Measurements from ENCODE around the gene AFTPH.

AFTPH gene

DNA sequence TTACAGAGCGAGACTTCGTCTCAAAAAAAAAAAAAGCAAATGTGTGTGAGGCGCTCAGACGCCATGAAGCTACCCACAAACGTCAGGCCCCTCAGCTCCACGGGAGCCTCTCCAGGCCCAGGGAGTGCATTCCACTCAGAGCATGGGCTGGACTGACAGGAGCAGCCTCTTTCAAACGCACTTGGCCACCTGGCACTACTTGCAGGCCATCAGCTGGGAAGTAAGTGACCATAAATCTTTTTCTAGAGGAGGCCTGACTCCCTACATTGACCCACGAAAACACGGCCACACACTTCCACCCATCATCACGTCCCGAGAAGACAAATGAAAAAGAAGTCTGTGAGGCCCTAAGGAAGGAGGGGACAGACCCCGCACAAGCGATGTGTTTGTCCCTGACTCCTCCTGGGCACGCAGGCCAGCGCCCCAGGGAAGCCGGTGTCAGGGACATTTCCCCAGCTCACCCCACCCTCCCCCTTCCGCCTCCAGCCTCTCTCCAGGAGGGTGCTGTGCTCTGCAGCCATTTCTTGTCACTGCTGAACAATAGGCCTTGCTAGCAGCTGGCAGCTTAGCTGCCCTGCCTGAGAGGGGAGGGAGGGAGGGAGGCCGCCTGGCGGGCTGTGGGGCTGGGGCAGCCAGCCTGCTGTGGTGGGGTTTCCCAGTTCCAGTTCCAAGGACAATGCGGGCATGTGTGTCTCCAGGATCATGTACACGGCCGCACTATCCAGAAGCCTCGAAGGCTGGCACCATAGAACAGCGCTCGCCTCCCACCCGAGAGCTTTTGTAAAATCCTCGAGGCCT, 103.0 kb downstream of the AFTPH start:
- H3K4me1 ChIP-seq (ENCODE audit: low read length) = no peaks in the 10 kb centered on the region
- H3K4me3 ChIP-seq (ENCODE audit: low read length) = no peak overlapping the region
- TF ChIP-seq EZH2 (optimal IDR thresholded peaks at IDR 0.05; ENCODE audit: low read depth, low read length) (no peak), EZH2phosphoT487 (IDR thresholded peaks at IDR 0.05; ENCODE audit: low read length) (no peak)
- TF ChIP-seq, protein P1, sequence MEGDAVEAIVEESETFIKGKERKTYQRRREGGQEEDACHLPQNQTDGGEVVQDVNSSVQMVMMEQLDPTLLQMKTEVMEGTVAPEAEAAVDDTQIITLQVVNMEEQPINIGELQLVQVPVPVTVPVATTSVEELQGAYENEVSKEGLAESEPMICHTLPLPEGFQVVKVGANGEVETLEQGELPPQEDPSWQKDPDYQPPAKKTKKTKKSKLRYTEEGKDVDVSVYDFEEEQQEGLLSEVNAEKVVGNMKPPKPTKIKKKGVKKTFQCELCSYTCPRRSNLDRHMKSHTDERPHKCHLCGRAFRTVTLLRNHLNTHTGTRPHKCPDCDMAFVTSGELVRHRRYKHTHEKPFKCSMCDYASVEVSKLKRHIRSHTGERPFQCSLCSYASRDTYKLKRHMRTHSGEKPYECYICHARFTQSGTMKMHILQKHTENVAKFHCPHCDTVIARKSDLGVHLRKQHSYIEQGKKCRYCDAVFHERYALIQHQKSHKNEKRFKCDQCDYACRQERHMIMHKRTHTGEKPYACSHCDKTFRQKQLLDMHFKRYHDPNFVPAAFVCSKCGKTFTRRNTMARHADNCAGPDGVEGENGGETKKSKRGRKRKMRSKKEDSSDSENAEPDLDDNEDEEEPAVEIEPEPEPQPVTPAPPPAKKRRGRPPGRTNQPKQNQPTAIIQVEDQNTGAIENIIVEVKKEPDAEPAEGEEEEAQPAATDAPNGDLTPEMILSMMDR (IDR thresholded peaks at IDR 0.05; ENCODE audit: low read length) = no peak
- H3K36me3 ChIP-seq (replicated peaks; ENCODE audit: insufficient read depth, low read length) = no peaks in the 10 kb centered on the region
- no peaks in the 10 kb centered on the region; the same call in 1 of the 2 replicates for H3F3A ChIP-seq (ENCODE audit: insufficient read depth, low read length)
- H3K27me3 ChIP-seq (replicated peaks; ENCODE audit: insufficient read depth, low read length) = no peaks in the 10 kb centered on the region
- no peaks in the 10 kb centered on the region for H3K9me3 ChIP-seq (replicated peaks; ENCODE audit: insufficient read depth, low read length)
- H3K9me2 ChIP-seq (replicated peaks; ENCODE audit: insufficient read depth, low read length) = no peaks in the 10 kb centered on the region
- H3K79me2 ChIP-seq (ENCODE audit: low read length) = peaks cover 16% of the 10 kb centered on the region
- no peak overlapping the region for H3K27ac ChIP-seq (ENCODE audit: low read length)
- H3K4me2 ChIP-seq (ENCODE audit: low read depth, low read length) = no peak overlapping the region
- H3K9ac ChIP-seq (ENCODE audit: low read length) = no peak overlapping the region
- H2AFZ ChIP-seq (ENCODE audit: low read length) = no peak overlapping the region
- no peak for DNase-seq
- no peaks in the 10 kb centered on the region for H4K20me1 ChIP-seq (ENCODE audit: insufficient read depth, low read length)

DNA sequence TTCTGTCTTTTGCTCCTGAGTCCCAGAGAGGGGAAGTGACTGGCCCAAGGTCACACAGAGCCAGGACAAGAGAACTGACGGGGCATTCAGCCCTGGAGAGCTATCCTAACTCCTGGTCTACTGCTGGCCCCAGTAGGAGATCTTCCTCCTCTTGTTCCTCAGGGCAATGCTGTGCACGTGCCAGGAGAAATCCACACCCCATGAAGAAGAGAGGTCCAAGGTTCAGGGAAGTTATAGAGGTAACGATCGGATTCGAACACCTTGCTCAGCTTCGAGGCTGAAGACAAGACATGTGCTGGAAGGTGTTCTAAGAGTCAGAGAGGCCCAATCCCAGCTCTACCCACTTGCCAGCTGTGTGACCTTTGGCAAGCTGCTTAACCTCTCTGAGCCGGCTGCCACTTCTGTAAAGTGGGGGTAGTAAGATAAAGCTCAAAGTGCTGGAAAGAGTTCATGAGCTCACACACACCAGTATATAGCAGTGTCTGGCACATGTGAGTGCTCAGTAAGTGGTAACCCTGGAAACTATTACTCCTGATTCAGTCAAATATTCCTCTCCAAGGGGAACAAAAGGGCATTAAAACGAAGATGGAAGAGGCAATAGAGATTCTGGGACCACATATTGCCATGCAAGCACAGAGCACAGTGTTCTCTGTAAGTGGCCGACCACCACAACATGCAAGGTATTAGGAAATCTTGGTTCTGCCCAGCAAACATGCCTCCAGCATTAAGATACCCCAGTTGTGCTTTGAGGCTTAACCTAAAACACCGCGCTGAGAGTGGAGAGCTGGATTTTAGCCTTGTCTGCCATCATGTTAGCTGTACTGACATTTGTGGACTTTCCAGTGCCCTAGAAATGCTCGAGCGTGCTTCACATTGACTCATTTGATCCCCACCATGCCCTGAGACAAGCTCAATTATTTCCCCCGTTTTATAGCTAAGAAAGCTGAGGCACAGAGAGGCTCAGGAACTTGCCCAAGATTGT, 104.0 kb downstream of the AFTPH start:
- Histone ChIP-seq H3K4me2 (ENCODE audit: low read depth, low read length) (no peak overlapping the region), H3K9me3 (replicated peaks; ENCODE audit: insufficient read depth, low read length) (no peaks in the 10 kb centered on the region), H3K4me3 (ENCODE audit: low read length) (no peak overlapping the region), H2AFZ (ENCODE audit: low read length) (no peak overlapping the region), H4K20me1 (ENCODE audit: insufficient read depth, low read length) (no peaks in the 10 kb centered on the region), H3K79me2 (ENCODE audit: low read length) (peaks cover 26% of the 10 kb centered on the region), H3K4me1 (ENCODE audit: low read length) (no peaks in the 10 kb centered on the region), H3K27ac (ENCODE audit: low read length) (no peak overlapping the region), H3K36me3 (replicated peaks; ENCODE audit: insufficient read depth, low read length) (0 out of 2 replicates have a peak, but pooled peaks cover 2% of the 10 kb centered on the region), H3K27me3 (replicated peaks; ENCODE audit: insufficient read depth, low read length) (no peaks in the 10 kb centered on the region), H3F3A (ENCODE audit: insufficient read depth, low read length) (no peaks in the 10 kb centered on the region; the same call in 1 of the 2 replicates), H3K9ac (ENCODE audit: low read length) (no peak overlapping the region), H3K9me2 (replicated peaks; ENCODE audit: insufficient read depth, low read length) (no peaks in the 10 kb centered on the region)
- DNase-seq = no peak
- TF ChIP-seq, protein P1 (IDR thresholded peaks at IDR 0.05; ENCODE audit: low read length) = no peak
- TF ChIP-seq EZH2 (optimal IDR thresholded peaks at IDR 0.05; ENCODE audit: low read depth, low read length) (no peak), EZH2phosphoT487 (IDR thresholded peaks at IDR 0.05; ENCODE audit: low read length) (no peak)

DNA sequence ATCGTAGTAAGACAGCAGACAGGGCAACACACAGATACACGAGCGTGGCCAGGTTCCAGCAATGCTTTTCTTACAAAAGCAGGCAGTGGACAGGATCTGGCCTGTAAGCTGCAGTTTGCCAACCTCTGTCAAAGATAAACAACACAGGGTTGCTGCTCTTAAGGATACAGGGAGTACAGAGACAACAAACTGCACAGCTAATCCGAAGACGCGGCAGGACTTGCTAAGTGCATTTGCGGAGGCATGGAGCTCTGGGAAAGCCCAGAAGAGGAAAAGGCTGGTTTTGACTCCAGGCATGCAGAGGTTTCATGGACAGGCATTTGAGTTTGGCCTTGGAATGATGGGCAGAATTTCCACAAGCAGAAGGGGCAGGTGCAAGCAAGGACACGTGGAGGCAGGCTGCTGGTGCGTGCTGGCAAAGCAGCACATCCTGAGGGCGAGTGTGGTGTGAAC, 105.2 kb downstream of the AFTPH start:
- no peak overlapping the region for H3K4me2 ChIP-seq (ENCODE audit: low read depth, low read length)
- no peaks in the 10 kb centered on the region for H4K20me1 ChIP-seq (ENCODE audit: insufficient read depth, low read length)
- H3K9me3 ChIP-seq (replicated peaks; ENCODE audit: insufficient read depth, low read length) = no peaks in the 10 kb centered on the region
- no peak overlapping the region for H3K9ac ChIP-seq (ENCODE audit: low read length)
- no peaks in the 10 kb centered on the region for H3K9me2 ChIP-seq (replicated peaks; ENCODE audit: insufficient read depth, low read length)
- TF ChIP-seq, protein P1 (IDR thresholded peaks at IDR 0.05; ENCODE audit: low read length) = no peak
- TF ChIP-seq EZH2phosphoT487 (IDR thresholded peaks at IDR 0.05; ENCODE audit: low read length) = no peak
- no peak for TF ChIP-seq EZH2 (optimal IDR thresholded peaks at IDR 0.05; ENCODE audit: low read depth, low read length)
- H3K27me3 ChIP-seq (replicated peaks; ENCODE audit: insufficient read depth, low read length) = no peaks in the 10 kb centered on the region
- DNase-seq = no peak
- H3F3A ChIP-seq (ENCODE audit: insufficient read depth, low read length) = no peaks in the 10 kb centered on the region; the same call in 1 of the 2 replicates
- H3K27ac ChIP-seq (ENCODE audit: low read length) = no peak overlapping the region
- peaks cover 37% of the 10 kb centered on the region for H3K79me2 ChIP-seq (ENCODE audit: low read length)
- 0 out of 2 replicates have a peak, but pooled peaks cover 7% of the 10 kb centered on the region for H3K36me3 ChIP-seq (replicated peaks; ENCODE audit: insufficient read depth, low read length)
- H3K4me1 ChIP-seq (ENCODE audit: low read length) = no peaks in the 10 kb centered on the region
- no peak overlapping the region for H2AFZ ChIP-seq (ENCODE audit: low read length)
- H3K4me3 ChIP-seq (ENCODE audit: low read length) = no peak overlapping the region
